Neuronal stem cell (in vitro differentiated cells): Measurements from ENCODE around the gene FADS1.

Experiments used
- DNase-seq: peaks from one replicate; pipeline ENCODE4 v3.0.0-alpha.2; 2013; ENCODE audit warnings: low spot score
- H2AFZ ChIP-seq: one replicate; pipeline ENCODE4 v1.6.1; 2013; ENCODE audit warnings: mild to moderate bottlenecking, low read length, inconsistent platforms
- H2AK5ac ChIP-seq: 2 replicates; pipeline ENCODE4 v1.6.1; 2013; ENCODE audit warnings: low read depth, mild to moderate bottlenecking, inconsistent platforms, low read length, moderate library complexity, mixed read lengths
- H2BK120ac ChIP-seq: 2 replicates; pipeline ENCODE4 v1.6.1; 2013; ENCODE audit warnings: low read depth, mild to moderate bottlenecking, inconsistent platforms, low read length, moderate library complexity, mixed read lengths
- H2BK12ac ChIP-seq: one replicate; pipeline ENCODE4 v1.6.1; 2013; ENCODE audit warnings: low read length, inconsistent platforms
- H2BK15ac ChIP-seq: 2 replicates; pipeline ENCODE4 v1.6.1; 2013; ENCODE audit warnings: mild to moderate bottlenecking, low read length, inconsistent platforms, mixed read lengths
- H2BK5ac ChIP-seq: one replicate; pipeline ENCODE4 v1.6.1; 2013; ENCODE audit warnings: inconsistent platforms, mild to moderate bottlenecking, low read length, moderate library complexity
- H3K14ac ChIP-seq: one replicate; pipeline ENCODE4 v1.6.1; 2013; ENCODE audit warnings: low read length, inconsistent platforms
- H3K18ac ChIP-seq: 2 replicates; pipeline ENCODE4 v1.6.1; 2013; ENCODE audit warnings: low read length, inconsistent platforms
- H3K23ac ChIP-seq: 2 replicates; pipeline ENCODE4 v1.6.1; 2013; ENCODE audit warnings: low read depth, mild to moderate bottlenecking, mixed read lengths, low read length, inconsistent platforms; ENCODE audit not compliant: poor library complexity
- H3K27ac ChIP-seq: replicated peaks from 3 replicates; pipeline ENCODE4 v1.5.1; 2013; ENCODE audit warnings: low read length, inconsistent platforms
- H3K27me3 ChIP-seq, 3 experiments: 2 replicates each; pipeline ENCODE4 v1.6.1; 2013; ENCODE audit warnings: low read length in 3 of 3, mild to moderate bottlenecking in 2 of 3, inconsistent platforms in 1 of 3, low read depth in 1 of 3, mixed read lengths in 1 of 3, moderate library complexity in 1 of 3; ENCODE audit not compliant: control insufficient read depth in 3 of 3, insufficient read depth in 3 of 3
- H3K36me3 ChIP-seq, 2 donors: replicated peaks in 1 of 2; 2 replicates each; pipeline ENCODE4 v1.6.1; 2013; ENCODE audit warnings: low read length in 2 of 2; ENCODE audit not compliant: control insufficient read depth in 2 of 2, insufficient read depth in 2 of 2
- H3K4ac ChIP-seq: 2 replicates; pipeline ENCODE4 v1.6.1; 2013; ENCODE audit warnings: inconsistent platforms, mild to moderate bottlenecking, low read length, moderate library complexity
- H3K4me1 ChIP-seq, 2 donors: 1 replicate in 1 of 2; 2 replicates in 1 of 2; pipeline ENCODE4 v1.6.1; 2013; ENCODE audit warnings: low read length in 2 of 2, low read depth in 1 of 2; ENCODE audit not compliant: control insufficient read depth in 2 of 2, insufficient read depth in 1 of 2
- H3K4me2 ChIP-seq: one replicate; pipeline ENCODE4 v1.6.1; 2013; ENCODE audit warnings: mild to moderate bottlenecking, low read length, inconsistent platforms; ENCODE audit not compliant: insufficient read depth, poor library complexity, severe bottlenecking
- H3K4me3 ChIP-seq, 2 donors: 2 replicates each; pipeline ENCODE4 v1.5.1; 2013; ENCODE audit warnings: low read length in 2 of 2, mild to moderate bottlenecking in 2 of 2, inconsistent platforms in 1 of 2, moderate library complexity in 1 of 2
- H3K79me1 ChIP-seq: one replicate; pipeline ENCODE4 v1.6.1; 2013; ENCODE audit warnings: low read depth, mild to moderate bottlenecking, inconsistent platforms, low read length, moderate library complexity
- H3K9ac ChIP-seq: one replicate; pipeline ENCODE4 v1.6.1; 2013; ENCODE audit warnings: mild to moderate bottlenecking, low read depth, low read length, inconsistent platforms; ENCODE audit not compliant: poor library complexity
- H3K9me3 ChIP-seq, 2 donors: replicated peaks in 1 of 2; 2 replicates each; pipeline versions ENCODE3 to v1.6.1; 2013; ENCODE audit warnings: low read length in 2 of 2, mild to moderate bottlenecking in 2 of 2, inconsistent platforms in 1 of 2, low read depth in 1 of 2, mixed read lengths in 1 of 2, moderate library complexity in 1 of 2; ENCODE audit not compliant: control insufficient read depth in 2 of 2, insufficient read depth in 1 of 2
- H4K8ac ChIP-seq: one replicate; pipeline ENCODE4 v1.6.1; 2013; ENCODE audit warnings: low read depth, mild to moderate bottlenecking, inconsistent platforms, low read length, moderate library complexity
- H4K91ac ChIP-seq: one replicate; pipeline ENCODE4 v1.6.1; 2013; ENCODE audit warnings: low read length, low read depth, mild to moderate bottlenecking, inconsistent platforms; ENCODE audit not compliant: poor library complexity
- WGBS, 2 donors: extraction: QIAGEN DNeasy Blood & Tissue Kit; methylation state at CpG; one replicate each; pipeline ENCODE4 v1.1.7; 2013; ENCODE audit warnings: missing lambda C conversion rate in 2 of 2, mixed read lengths in 1 of 2; ENCODE audit not compliant: insufficient read length in 2 of 2, insufficient replicate concordance in 1 of 2; ENCODE audit errors: extremely low coverage in 2 of 2; 5-methylcytosine and 5-hydroxymethylcytosine counted together

The FADS1 gene

DNA sequence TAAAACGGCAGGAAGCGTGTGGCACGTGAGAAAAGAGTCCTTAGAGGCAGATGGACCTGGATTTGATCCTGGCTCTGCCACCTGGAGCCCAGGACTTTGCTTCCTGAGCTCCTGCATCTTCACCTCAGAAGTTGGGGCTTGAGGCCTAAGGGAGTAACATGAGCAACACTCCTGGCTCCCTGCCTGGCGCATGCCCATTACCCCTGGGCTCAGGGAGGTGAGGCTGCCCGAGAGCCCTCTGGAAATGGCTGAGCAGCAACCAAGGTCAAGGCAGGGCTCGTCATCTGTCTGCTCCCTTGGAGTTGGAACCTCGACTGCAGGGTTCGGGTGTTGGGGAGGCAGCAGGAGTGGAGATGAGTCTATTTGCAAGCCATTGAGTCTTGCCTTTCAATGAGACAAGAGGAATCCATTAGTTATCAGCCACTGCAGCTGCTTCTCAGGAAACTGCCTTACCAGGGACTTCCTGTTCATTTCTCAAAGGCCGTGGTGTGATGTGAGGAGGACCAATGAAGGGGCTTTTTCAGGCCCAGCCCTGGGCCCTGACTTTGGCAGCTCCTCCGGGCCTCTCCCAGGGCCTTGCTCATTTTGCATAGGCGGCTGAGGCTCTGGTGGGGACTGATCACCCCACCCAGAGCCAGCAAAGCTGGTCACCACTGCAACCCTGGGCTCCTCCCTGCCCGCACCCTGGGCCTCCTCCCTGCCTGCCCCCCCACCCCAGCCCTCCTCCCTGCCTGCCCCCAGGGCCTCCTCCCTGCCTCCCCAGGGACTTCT lies 17.7 kb upstream of the FADS1 start:
- peaks cover 39 to 53% of the 10 kb centered on the region in 2 donors for H3K4me1 ChIP-seq
- peak overlapping the region; percentile 56 for H3K23ac ChIP-seq
- no peak overlapping the region for H2BK120ac ChIP-seq
- DNase-seq, result no peak
- no peak overlapping the region for H4K8ac ChIP-seq
- H3K79me1 ChIP-seq, result peaks cover 22% of the 10 kb centered on the region
- H2AK5ac ChIP-seq, result no peak overlapping the region
- H3K14ac ChIP-seq, result no peak overlapping the region
- no peak overlapping the region for H4K91ac ChIP-seq
- no peak overlapping the region for H2BK15ac ChIP-seq
- no peak overlapping the region for H2BK12ac ChIP-seq
- no peak overlapping the region for H2AFZ ChIP-seq
- H3K9me3 ChIP-seq, result no peaks in the 10 kb centered on the region
- peak overlapping the region; percentile 18 for H3K27ac ChIP-seq
- H3K4me3 ChIP-seq, result no peak overlapping the region
- no CpG with 5 or more reads among the region's 12 CpGs for WGBS, 2 donors
- H3K27me3 ChIP-seq, result no peaks in the 10 kb centered on the region
- H3K36me3 ChIP-seq, result peaks cover 52 to 99% of the 10 kb centered on the region in 2 donors
- peak overlapping the region; percentile 38 for H3K9ac ChIP-seq
- no peak overlapping the region for H3K4ac ChIP-seq
- no peak overlapping the region for H3K18ac ChIP-seq
- peak overlapping the region; percentile 10 for H2BK5ac ChIP-seq
- no peak overlapping the region for H3K4me2 ChIP-seq

DNA sequence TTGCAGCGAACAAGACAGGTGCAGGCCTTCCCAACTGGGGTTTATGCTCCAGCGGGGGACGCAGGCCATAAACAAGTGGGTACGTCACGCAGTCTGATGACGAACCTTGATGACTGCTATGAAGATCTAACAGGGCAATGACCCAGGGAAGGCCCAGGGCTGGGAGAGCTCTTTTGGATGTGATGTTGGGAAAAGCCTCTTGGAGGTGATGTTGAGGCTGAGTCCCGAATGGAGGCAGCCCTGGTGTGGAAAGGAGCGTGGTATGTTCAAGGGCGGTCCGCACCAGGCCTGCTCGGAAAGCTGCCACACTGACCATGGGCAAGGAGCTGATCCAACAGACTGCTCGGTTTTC lies 17.1 kb upstream of the FADS1 start:
- Histone ChIP-seq H3K36me3 (peaks cover 49 to 98% of the 10 kb centered on the region in 2 donors), H3K23ac (peak overlapping the region; percentile 56), H4K8ac (no peak overlapping the region), H2BK120ac (no peak overlapping the region), H3K4me3 (no peak overlapping the region), H3K14ac (no peak overlapping the region), H3K18ac (no peak overlapping the region), H3K79me1 (peaks cover 21% of the 10 kb centered on the region), H2AK5ac (no peak overlapping the region), H3K27me3 (no peaks in the 10 kb centered on the region), H3K4me2 (no peak overlapping the region), H3K27ac (peak overlapping the region; percentile 18), H2BK12ac (no peak overlapping the region), H3K9ac (peak overlapping the region; percentile 38), H4K91ac (no peak overlapping the region), H2BK15ac (no peak overlapping the region), H3K4me1 (peaks cover 39 to 55% of the 10 kb centered on the region in 2 donors), H2AFZ (no peak overlapping the region), H3K9me3 (no peaks in the 10 kb centered on the region), H3K4ac (no peak overlapping the region), H2BK5ac (peak overlapping the region; percentile 10)
- WGBS, 2 donors, result no CpG with 5 or more reads among the region's 12 CpGs
- no peak for DNase-seq

- Histone ChIP-seq H3K4me3 (no peak overlapping the region), H2BK15ac (no peak overlapping the region), H4K8ac (no peak overlapping the region), H3K79me1 (peaks cover 19% of the 10 kb centered on the region), H4K91ac (no peak overlapping the region), H3K9ac (no peak overlapping the region), H3K18ac (no peak overlapping the region), H3K4me1 (peaks cover 39 to 55% of the 10 kb centered on the region in 2 donors), H3K23ac (no peak overlapping the region), H3K9me3 (no peaks in the 10 kb centered on the region), H2AFZ (no peak overlapping the region), H2AK5ac (no peak overlapping the region), H2BK120ac (no peak overlapping the region), H3K4ac (no peak overlapping the region), H2BK12ac (no peak overlapping the region), H3K14ac (no peak overlapping the region), H2BK5ac (no peak overlapping the region), H3K36me3 (peaks cover 45 to 93% of the 10 kb centered on the region in 2 donors), H3K4me2 (no peak overlapping the region), H3K27me3 (no peaks in the 10 kb centered on the region), H3K27ac (no peak overlapping the region)
- DNase-seq, result no peak
- no CpG with 5 or more reads among the region's 11 CpGs for WGBS, 2 donors
Observed at GRCh38 chr11:61833471-61833870, 16.7 kb upstream of the FADS1 start.

- Histone ChIP-seq H2BK15ac (no peak overlapping the region), H2AFZ (no peak overlapping the region), H3K14ac (no peak overlapping the region), H3K4me2 (peak overlapping the region; percentile 21), H3K9ac (peak overlapping the region; percentile 31), H4K8ac (no peak overlapping the region), H2BK120ac (no peak overlapping the region), H4K91ac (no peak overlapping the region), H2AK5ac (no peak overlapping the region), H3K9me3 (no peaks in the 10 kb centered on the region), H3K36me3 (peaks cover 37 to 86% of the 10 kb centered on the region in 2 donors), H3K4me1 (peaks cover 39 to 55% of the 10 kb centered on the region in 2 donors), H3K18ac (no peak overlapping the region), H3K23ac (no peak overlapping the region), H3K27me3 (no peaks in the 10 kb centered on the region), H3K4me3 (no peak overlapping the region), H3K79me1 (peaks cover 17% of the 10 kb centered on the region), H2BK5ac (peak overlapping the region; percentile 7), H3K4ac (no peak overlapping the region), H3K27ac (no peak overlapping the region), H2BK12ac (no peak overlapping the region)
- no peak for DNase-seq
- no CpG with 5 or more reads among the region's 7 CpGs for WGBS, 2 donors
Observed at GRCh38 chr11:61832754-61833153, 16.0 kb upstream of the FADS1 start.
